ENCODE data around the gene DUSP9.

DUSP9 gene

GRCh38 chrX:153634832-153635231, 12.2 kb upstream of the DUSP9 start:
- no peak for FAIRE-seq
- TF ChIP-seq POLR2AphosphoS5 (IDR thresholded peaks at IDR 0.05; ENCODE audit: low read depth, low read length) (no peak), PAX5 (IDR thresholded peaks at IDR 0.05; ENCODE audit: insufficient read depth, low read length, severe bottlenecking) (no peak), SPI1 (IDR thresholded peaks at IDR 0.05; ENCODE audit: low read depth, low read length) (no peak), TAF1 (IDR thresholded peaks at IDR 0.05; ENCODE audit: low read depth, low read length) (no peak), POU2F2 (IDR thresholded peaks at IDR 0.05; ENCODE audit: low read depth, low read length) (no peak), POLR2A (IDR thresholded peaks at IDR 0.05; ENCODE audit: low read depth, low read length) (no peak)
- DNase-seq (ENCODE audit: insufficient read length, low spot score): no peak

DNA sequence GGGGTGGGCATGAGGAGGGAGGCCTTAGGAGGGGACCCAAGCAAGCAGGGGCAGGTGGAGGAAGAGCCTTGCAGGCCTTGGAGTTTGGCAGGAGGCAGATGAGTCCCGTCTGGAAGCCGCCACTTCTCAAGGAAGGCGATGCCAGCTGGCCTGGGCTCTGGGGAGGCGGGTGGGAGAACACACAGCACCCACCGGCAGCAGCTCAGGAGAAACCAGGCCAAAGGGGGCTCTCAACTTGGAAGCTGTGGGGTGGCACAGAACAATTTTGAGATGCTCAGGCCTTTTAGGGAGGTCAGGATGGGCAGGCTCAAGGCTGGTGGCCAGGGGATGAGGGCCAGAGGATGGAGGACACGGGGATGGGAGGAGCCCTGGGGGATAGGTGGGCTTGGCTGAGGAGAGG, 11.6 kb upstream of the DUSP9 start:
- FAIRE-seq (no peak), DNase-seq (ENCODE audit: insufficient read length, low spot score) (no peak)
- TF ChIP-seq TAF1 (IDR thresholded peaks at IDR 0.05; ENCODE audit: low read depth, low read length) (no peak), POU2F2 (IDR thresholded peaks at IDR 0.05; ENCODE audit: low read depth, low read length) (no peak), POLR2AphosphoS5 (IDR thresholded peaks at IDR 0.05; ENCODE audit: low read depth, low read length) (no peak), SPI1 (IDR thresholded peaks at IDR 0.05; ENCODE audit: low read depth, low read length) (no peak), PAX5 (IDR thresholded peaks at IDR 0.05; ENCODE audit: insufficient read depth, low read length, severe bottlenecking) (no peak), POLR2A (IDR thresholded peaks at IDR 0.05; ENCODE audit: low read depth, low read length) (no peak)

- DNase-seq (ENCODE audit: insufficient read length, low spot score) (no peak), FAIRE-seq (no peak)
- no peak for TF ChIP-seq POLR2A (IDR thresholded peaks at IDR 0.05; ENCODE audit: low read depth, low read length)
- TF ChIP-seq POU2F2 (IDR thresholded peaks at IDR 0.05; ENCODE audit: low read depth, low read length): no peak
- TF ChIP-seq TAF1 (IDR thresholded peaks at IDR 0.05; ENCODE audit: low read depth, low read length): no peak
- no peak for TF ChIP-seq POLR2AphosphoS5 (IDR thresholded peaks at IDR 0.05; ENCODE audit: low read depth, low read length)
- no peak for TF ChIP-seq SPI1 (IDR thresholded peaks at IDR 0.05; ENCODE audit: low read depth, low read length)
- TF ChIP-seq PAX5 (IDR thresholded peaks at IDR 0.05; ENCODE audit: insufficient read depth, low read length, severe bottlenecking): no peak
Observed at GRCh38 chrX:153635788-153636668, 11.0 kb upstream of the DUSP9 start.

DNA sequence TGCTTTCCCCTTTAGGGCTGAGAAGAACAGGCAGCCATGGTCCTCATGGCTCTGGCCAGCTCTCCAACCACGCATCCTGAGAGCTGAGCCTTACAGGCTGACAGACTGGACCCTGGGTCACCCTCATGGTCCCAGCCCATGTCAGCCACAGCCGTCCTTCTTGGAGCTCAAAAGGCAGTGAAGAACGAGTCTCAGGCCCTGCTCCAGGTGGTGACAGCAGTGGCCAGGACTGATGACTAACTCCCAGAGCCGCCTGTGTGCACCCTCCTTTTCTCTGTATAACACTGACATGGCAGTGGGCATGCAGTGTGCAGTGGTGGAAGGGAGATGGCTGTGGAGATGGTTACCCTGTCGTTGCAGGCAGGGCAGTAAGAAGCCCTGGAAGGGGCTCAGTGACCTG, 10.3 kb upstream of the DUSP9 start:
- TF ChIP-seq SPI1 (IDR thresholded peaks at IDR 0.05; ENCODE audit: low read depth, low read length): no peak
- no peak for TF ChIP-seq PAX5 (IDR thresholded peaks at IDR 0.05; ENCODE audit: insufficient read depth, low read length, severe bottlenecking)
- TF ChIP-seq POU2F2 (IDR thresholded peaks at IDR 0.05; ENCODE audit: low read depth, low read length): no peak
- no peak for TF ChIP-seq POLR2A (IDR thresholded peaks at IDR 0.05; ENCODE audit: low read depth, low read length)
- TF ChIP-seq TAF1 (IDR thresholded peaks at IDR 0.05; ENCODE audit: low read depth, low read length): no peak
- no peak for TF ChIP-seq POLR2AphosphoS5 (IDR thresholded peaks at IDR 0.05; ENCODE audit: low read depth, low read length)
- DNase-seq (ENCODE audit: insufficient read length, low spot score) (no peak), FAIRE-seq (no peak)

DNA sequence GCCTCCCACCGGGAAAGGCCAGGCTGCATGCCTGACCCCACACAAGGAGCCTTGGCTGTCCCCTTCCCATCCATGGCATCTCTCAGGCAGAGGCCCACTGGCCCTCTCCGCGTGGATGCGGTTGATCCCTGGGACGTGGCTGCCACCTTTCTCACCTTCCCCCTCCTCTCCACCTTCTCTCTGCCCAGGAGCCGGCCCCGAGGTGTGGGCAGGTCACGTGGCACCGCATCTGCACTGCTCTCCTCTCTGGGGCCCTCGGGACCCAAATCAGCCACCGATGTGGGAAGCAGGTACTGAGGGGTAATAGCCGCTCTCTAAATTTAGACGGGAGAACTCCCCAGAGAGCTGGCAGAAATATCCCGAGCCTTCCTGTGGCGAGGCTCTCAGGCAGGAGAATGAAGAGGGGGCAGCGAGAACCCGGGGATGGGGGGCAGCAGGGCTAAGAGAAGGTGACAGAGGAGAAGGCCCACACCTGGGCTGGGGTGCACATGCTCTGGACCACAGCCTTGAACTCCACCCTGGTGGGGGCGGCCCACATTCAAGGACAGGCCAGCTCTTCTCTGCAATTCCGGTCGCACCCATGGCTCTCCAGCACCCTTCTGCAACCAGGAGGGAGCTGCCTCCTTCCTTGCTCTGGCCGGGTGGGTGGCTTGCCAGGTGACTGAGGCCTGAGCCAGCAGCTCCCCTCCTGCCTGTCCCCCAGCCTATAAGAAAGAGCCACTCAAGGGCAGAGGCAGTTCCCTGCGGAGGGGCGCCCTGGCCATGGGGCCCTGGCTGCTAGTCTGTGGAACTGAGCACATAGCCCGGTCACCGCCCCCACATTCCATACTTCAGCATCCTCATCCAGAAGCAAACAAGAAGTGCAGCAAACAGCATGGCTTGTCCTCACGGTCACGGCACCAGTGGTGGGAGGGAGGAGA, 9.6 kb upstream of the DUSP9 start:
- DNase-seq (ENCODE audit: insufficient read length, low spot score): no peak
- TF ChIP-seq TAF1 (IDR thresholded peaks at IDR 0.05; ENCODE audit: low read depth, low read length) (no peak), POLR2AphosphoS5 (IDR thresholded peaks at IDR 0.05; ENCODE audit: low read depth, low read length) (no peak), POLR2A (IDR thresholded peaks at IDR 0.05; ENCODE audit: low read depth, low read length) (no peak)
- no peak for FAIRE-seq

DNA sequence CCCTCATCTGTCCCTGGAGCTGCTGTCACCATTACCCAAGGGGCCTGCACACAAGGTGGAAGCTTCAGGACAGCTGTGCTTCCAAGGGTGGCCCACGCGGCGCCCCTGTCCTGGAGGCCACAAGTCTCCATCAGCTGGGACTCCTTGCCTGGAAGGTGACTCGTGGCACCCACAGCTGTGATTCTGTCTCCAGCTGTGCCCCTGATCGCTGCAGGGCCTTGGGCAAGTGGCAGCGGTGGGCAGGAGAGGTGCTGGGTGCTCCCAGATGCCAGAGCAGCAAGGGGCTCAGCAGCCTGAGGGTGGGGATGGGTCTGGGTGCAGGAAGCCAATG, 9.0 kb upstream of the DUSP9 start:
- FAIRE-seq (no peak), DNase-seq (ENCODE audit: insufficient read length, low spot score) (no peak)
- TF ChIP-seq SPI1 (IDR thresholded peaks at IDR 0.05; ENCODE audit: low read depth, low read length) (no peak), PAX5 (IDR thresholded peaks at IDR 0.05; ENCODE audit: insufficient read depth, low read length, severe bottlenecking) (no peak), POU2F2 (IDR thresholded peaks at IDR 0.05; ENCODE audit: low read depth, low read length) (no peak), POLR2A (IDR thresholded peaks at IDR 0.05; ENCODE audit: low read depth, low read length) (no peak), TAF1 (IDR thresholded peaks at IDR 0.05; ENCODE audit: low read depth, low read length) (no peak)

DNA sequence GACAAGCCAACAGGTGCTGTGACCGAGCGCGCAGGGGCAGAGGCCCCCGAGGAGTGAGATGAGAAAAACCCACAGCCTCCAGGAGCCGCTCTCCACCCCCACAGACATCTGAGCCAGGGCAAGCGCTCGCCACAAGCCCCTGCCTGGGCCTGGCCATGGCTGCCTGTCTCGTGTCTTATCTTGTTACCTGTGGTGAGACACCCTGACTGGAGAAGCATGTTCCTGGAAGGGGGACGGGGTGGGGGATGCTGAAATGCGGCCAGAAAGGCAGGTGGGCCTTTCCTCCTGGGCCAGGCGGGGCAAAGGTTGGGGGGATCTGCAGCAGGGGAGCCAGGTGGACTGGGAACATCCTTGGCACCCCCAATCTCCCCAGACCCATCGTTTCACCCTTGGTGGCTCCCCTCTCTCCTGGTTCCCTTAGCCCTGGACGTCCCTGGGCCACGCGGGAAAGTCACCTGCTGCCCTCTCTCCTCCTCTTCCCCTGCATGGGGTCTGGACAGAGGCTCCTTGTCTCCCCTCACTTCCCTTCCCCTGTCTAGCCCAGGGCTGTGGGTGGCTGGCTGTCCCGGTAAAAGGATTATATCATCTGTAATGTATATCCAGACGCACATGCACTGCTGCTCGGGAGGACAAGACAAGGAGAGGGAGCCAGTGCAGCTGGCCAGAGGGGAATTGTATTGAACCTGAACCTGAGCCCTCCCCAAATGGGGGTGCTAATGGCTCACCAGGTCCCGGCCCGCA, 8.4 kb upstream of the DUSP9 start:
- DNase-seq (ENCODE audit: insufficient read length, low spot score) (no peak), FAIRE-seq (no peak)
- TF ChIP-seq PAX5 (IDR thresholded peaks at IDR 0.05; ENCODE audit: insufficient read depth, low read length, severe bottlenecking) (no peak), TAF1 (IDR thresholded peaks at IDR 0.05; ENCODE audit: low read depth, low read length) (no peak), POLR2AphosphoS5 (IDR thresholded peaks at IDR 0.05; ENCODE audit: low read depth, low read length) (no peak), SPI1 (IDR thresholded peaks at IDR 0.05; ENCODE audit: low read depth, low read length) (no peak), POU2F2 (IDR thresholded peaks at IDR 0.05; ENCODE audit: low read depth, low read length) (no peak), POLR2A (IDR thresholded peaks at IDR 0.05; ENCODE audit: low read depth, low read length) (no peak)

DNA sequence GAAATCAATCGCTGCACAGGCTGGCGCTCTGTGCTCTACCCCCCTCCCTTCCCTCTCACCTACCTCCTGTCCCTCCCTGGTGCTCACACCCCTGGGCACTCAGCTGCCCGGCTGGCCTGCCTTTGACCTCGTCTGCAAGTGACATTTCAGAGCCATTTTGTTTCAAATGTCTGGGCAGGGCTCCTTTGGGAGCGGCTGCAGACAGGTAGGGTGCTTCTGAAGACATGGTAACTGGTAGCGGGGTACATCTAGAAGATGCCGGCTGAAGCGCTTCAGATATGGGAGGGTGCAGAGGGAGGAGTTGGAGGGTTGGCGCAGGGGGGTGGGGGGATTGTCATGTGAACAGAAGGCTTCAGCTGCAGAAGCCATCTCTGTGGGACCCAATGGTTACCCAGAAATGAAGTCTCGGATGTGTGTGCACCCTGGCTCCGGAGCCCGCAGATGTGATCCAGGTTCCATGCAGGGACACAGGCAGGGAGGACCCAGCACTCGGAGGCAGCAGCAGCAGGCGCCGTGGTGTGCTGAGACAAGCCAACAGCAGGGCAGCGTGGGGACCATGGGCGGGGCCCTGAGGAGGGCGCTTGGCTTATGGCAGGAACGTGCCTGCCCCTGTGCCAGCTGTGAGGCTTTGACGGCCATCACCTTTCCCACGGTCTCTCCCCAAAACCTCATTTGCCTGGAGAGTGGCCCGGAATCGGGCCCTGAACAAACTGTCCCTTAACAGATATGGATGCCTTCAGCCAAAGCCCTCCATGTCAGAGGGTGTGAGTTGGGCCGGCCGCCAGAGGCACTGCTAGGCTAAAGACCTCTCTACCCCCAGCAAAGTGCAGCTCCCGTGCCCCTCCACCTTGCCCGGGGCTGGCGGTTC, 7.6 kb upstream of the DUSP9 start:
- FAIRE-seq: no peak
- no peak for DNase-seq (ENCODE audit: insufficient read length, low spot score)
- no peak for TF ChIP-seq POLR2AphosphoS5 (IDR thresholded peaks at IDR 0.05; ENCODE audit: low read depth, low read length)
- no peak for TF ChIP-seq SPI1 (IDR thresholded peaks at IDR 0.05; ENCODE audit: low read depth, low read length)
- no peak for TF ChIP-seq TAF1 (IDR thresholded peaks at IDR 0.05; ENCODE audit: low read depth, low read length)
- TF ChIP-seq PAX5 (IDR thresholded peaks at IDR 0.05; ENCODE audit: insufficient read depth, low read length, severe bottlenecking): no peak
- no peak for TF ChIP-seq POU2F2 (IDR thresholded peaks at IDR 0.05; ENCODE audit: low read depth, low read length)
- no peak for TF ChIP-seq POLR2A (IDR thresholded peaks at IDR 0.05; ENCODE audit: low read depth, low read length)
